OCI-LY1 (cell line): ENCODE measurements around the gene WDFY2.
A peak's percentile ranks its signal among the peaks of the same experiment; 100 is the strongest.
"Not testable (repeated sequence)": the region's sequence is repeated elsewhere in the genome, so short reads cannot be mapped to it uniquely, and the experiment has no call there.

Experiments
- H2AFZ ChIP-seq: fragments of 200-600 bp; sonication (generic), shearing (Covaris generic); 2 replicates; pipeline ENCODE4 v1.6.0; 2014; ENCODE audit warnings: antibody characterized with exemption, mild to moderate bottlenecking, low read length
- H3F3A ChIP-seq: fragments of 200-600 bp; sonication (generic), shearing (Covaris generic); 2 replicates; pipeline ENCODE4 v1.6.0; 2014; ENCODE audit warnings: mild to moderate bottlenecking, antibody characterized with exemption, low read length, moderate library complexity; ENCODE audit not compliant: insufficient read depth
- H3K27ac ChIP-seq: fragments of 200-600 bp; sonication (generic); 2 replicates; pipeline ENCODE4 v1.5.1; 2014; ENCODE audit warnings: low read length, mixed run types, mild to moderate bottlenecking, low read depth; ENCODE audit not compliant: poor library complexity, severe bottlenecking
- H3K27me3 ChIP-seq: fragments of 200-600 bp; sonication (generic); 2 replicates; pipeline ENCODE4 v1.6.0; 2014; ENCODE audit warnings: antibody characterized with exemption, mild to moderate bottlenecking, low read length, moderate library complexity; ENCODE audit not compliant: insufficient read depth
- H3K36me3 ChIP-seq: fragments of 200-600 bp; sonication (generic); 2 replicates; pipeline ENCODE4 v1.6.1; 2014; ENCODE audit warnings: mild to moderate bottlenecking, antibody characterized with exemption, low read length, moderate library complexity, mixed read lengths; ENCODE audit not compliant: insufficient read depth
- H3K4me1 ChIP-seq: fragments of 200-600 bp; sonication (generic); 2 replicates; pipeline ENCODE4 v1.5.1; 2014; ENCODE audit warnings: mild to moderate bottlenecking, low read length, moderate library complexity; ENCODE audit not compliant: insufficient read depth, severe bottlenecking
- H3K4me2 ChIP-seq: fragments of 200-600 bp; sonication (generic), shearing (Covaris generic); 2 replicates; pipeline ENCODE4 v1.6.1; 2014; ENCODE audit warnings: low read length
- H3K4me3 ChIP-seq: fragments of 200-600 bp; sonication (generic); 2 replicates; pipeline ENCODE4 v1.5.1; 2014; ENCODE audit warnings: low read length, low read depth, mild to moderate bottlenecking, mixed read lengths; ENCODE audit not compliant: poor library complexity, severe bottlenecking
- H3K79me2 ChIP-seq: fragments of 200-600 bp; shearing (Covaris generic); 2 replicates; pipeline ENCODE4 v1.6.1; 2016; ENCODE audit warnings: mixed run types, low read length, mixed read lengths; ENCODE audit not compliant: insufficient read depth
- H3K9ac ChIP-seq: fragments of 200-600 bp; sonication (generic), shearing (Covaris generic); 2 replicates; pipeline ENCODE4 v1.6.1; 2014; ENCODE audit warnings: mild to moderate bottlenecking, low read length, mixed read lengths
- H3K9me2 ChIP-seq: fragments of 200-600 bp; sonication (generic), shearing (Covaris generic); 2 replicates; pipeline ENCODE4 v1.6.1; 2014; ENCODE audit warnings: low read depth, mild to moderate bottlenecking, low read length, mixed read lengths
- H3K9me3 ChIP-seq: fragments of 200-600 bp; shearing (Covaris generic); 2 replicates; pipeline ENCODE4 v1.6.1; 2014; ENCODE audit warnings: low read length, mixed read lengths
- H4K20me1 ChIP-seq: fragments of 200-600 bp; sonication (generic), shearing (Covaris generic); 2 replicates; pipeline ENCODE4 v1.6.0; 2016; ENCODE audit warnings: mild to moderate bottlenecking, low read length; ENCODE audit not compliant: insufficient read depth
- EZH2 ChIP-seq: fragments of 200-600 bp; sonication (generic), shearing (Covaris generic); IDR thresholded peaks from 2 replicates; pipeline ENCODE4 v1.8.0; 2017; ENCODE audit warnings: borderline replicate concordance, mixed run types, mild to moderate bottlenecking, antibody characterized with exemption, low read length, moderate library complexity, mixed read lengths
- TF ChIP-seq, protein P1 (sequence below): fragments of 200-600 bp; sonication (generic), shearing (Covaris generic); IDR thresholded peaks from 2 replicates; pipeline ENCODE4 v1.5.1; 2017; ENCODE audit warnings: mild to moderate bottlenecking, antibody characterized with exemption, low read length, moderate library complexity, mixed read lengths

WDFY2 gene

DNA sequence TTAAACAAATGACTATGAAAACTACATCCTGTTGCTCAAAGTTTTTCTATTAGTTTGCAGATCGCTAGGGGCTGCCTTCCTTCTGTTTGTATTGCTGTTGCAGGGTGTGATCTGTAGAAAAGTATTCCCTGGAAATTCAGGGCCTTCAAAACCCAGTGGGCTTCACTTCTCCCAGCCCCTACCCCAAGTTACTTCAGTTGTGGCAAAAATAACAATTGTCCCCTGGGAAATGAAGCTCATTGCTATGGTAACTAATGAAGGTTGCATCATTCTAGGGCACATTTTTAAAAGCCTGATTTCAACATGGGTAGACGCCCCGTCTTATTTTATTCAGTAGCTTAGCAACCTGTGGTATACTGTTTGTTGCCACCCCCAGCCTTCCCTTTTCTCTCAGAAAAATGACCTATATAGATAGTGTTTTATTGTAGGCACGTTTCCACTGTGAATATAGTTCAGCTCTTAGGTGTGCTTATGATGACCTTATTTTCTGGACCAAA, 60.9 kb downstream of the WDFY2 start:
- H3K9ac ChIP-seq = no peak overlapping the region
- H3K36me3 ChIP-seq = no peaks in the 10 kb centered on the region
- no peaks in the 10 kb centered on the region for H3F3A ChIP-seq
- peaks cover 23% of the 10 kb centered on the region for H3K4me1 ChIP-seq
- H3K9me2 ChIP-seq = no peaks in the 10 kb centered on the region
- H3K4me3 ChIP-seq = no peak overlapping the region
- peak overlapping the region; percentile 20; the same call in 1 of the 2 replicates for H3K4me2 ChIP-seq
- H4K20me1 ChIP-seq = no peaks in the 10 kb centered on the region
- no peaks in the 10 kb centered on the region for H3K27me3 ChIP-seq
- H3K27ac ChIP-seq = no peak overlapping the region
- H2AFZ ChIP-seq = no peak overlapping the region
- no peaks in the 10 kb centered on the region for H3K9me3 ChIP-seq
- no peaks in the 10 kb centered on the region for H3K79me2 ChIP-seq
- TF ChIP-seq, protein P1, sequence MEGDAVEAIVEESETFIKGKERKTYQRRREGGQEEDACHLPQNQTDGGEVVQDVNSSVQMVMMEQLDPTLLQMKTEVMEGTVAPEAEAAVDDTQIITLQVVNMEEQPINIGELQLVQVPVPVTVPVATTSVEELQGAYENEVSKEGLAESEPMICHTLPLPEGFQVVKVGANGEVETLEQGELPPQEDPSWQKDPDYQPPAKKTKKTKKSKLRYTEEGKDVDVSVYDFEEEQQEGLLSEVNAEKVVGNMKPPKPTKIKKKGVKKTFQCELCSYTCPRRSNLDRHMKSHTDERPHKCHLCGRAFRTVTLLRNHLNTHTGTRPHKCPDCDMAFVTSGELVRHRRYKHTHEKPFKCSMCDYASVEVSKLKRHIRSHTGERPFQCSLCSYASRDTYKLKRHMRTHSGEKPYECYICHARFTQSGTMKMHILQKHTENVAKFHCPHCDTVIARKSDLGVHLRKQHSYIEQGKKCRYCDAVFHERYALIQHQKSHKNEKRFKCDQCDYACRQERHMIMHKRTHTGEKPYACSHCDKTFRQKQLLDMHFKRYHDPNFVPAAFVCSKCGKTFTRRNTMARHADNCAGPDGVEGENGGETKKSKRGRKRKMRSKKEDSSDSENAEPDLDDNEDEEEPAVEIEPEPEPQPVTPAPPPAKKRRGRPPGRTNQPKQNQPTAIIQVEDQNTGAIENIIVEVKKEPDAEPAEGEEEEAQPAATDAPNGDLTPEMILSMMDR = no peak
- TF ChIP-seq EZH2 = no peak

DNA sequence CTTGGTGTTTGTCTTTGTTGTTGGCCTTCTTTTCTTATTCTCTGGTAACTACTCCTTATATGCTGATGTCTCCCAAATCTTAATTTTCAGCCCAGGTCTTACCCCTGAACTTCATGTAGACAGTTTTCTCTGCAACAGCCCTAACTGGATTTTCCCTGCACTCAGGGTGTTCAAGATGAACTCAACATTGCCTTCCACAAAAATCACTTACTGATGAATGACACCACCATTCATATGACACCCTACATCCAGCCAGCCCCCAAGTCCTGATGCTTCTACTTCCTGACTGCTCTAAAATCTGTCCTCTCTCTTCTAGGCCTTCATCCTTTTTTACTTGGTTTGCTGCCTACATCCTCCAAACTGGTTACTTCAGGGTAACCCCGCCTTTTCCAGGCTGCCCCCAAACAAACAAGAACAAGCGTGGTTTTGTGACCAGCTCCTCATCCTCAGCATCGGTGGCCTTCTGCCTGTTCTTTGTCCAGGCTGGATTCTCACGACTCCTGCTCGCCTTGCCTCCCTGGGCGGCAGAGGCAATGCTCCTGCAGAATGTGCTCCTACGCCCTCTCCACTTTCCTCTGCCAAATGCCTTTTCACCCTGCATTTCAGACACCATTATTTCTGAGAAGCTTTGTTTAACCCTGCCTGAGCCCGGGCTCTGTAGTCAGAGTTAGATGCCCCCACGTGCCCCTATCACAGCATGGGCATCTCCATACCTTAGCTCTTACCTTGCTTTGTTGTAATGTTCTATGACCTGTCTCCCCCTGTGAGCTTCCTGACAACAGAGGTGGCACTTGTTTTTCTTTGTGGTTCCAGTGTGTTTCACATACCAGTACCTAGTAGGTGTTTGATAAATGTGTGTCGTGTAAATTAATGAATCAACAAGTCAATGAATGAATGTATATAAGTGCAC, 61.8 kb downstream of the WDFY2 start:
- Histone ChIP-seq H3K27me3 (no peaks in the 10 kb centered on the region), H3K36me3 (no peaks in the 10 kb centered on the region), H3K9me2 (no peaks in the 10 kb centered on the region), H3K9me3 (no peaks in the 10 kb centered on the region), H3K4me3 (no peak overlapping the region), H2AFZ (no peak overlapping the region), H3K4me1 (peaks cover 23% of the 10 kb centered on the region), H3K4me2 (no peak overlapping the region), H3K9ac (no peak overlapping the region), H3F3A (no peaks in the 10 kb centered on the region), H4K20me1 (no peaks in the 10 kb centered on the region), H3K27ac (no peak overlapping the region), H3K79me2 (no peaks in the 10 kb centered on the region)
- TF ChIP-seq, protein P1 = no peak
- TF ChIP-seq EZH2 = no peak

DNA sequence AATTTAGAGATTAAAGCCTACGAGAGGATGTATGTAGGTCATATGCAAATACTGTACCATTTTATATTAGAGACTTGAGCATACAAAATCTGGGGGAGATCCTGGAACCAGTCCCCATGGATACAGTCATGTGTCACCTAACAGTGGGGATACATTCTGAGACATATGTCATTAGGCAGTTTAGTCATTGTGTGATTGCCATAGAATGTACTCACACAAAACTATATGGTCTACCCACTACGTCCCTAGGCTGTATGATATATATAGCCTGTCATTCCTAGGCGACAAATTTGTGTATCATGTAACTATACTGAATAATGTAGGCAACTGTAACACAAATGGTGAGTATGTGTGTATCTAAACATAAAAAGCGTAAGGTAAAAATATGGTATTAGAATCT, 62.8 kb downstream of the WDFY2 start:
- no peaks in the 10 kb centered on the region for H3K27me3 ChIP-seq
- no peaks in the 10 kb centered on the region for H4K20me1 ChIP-seq
- no peak overlapping the region for H3K27ac ChIP-seq
- no peak for TF ChIP-seq EZH2
- TF ChIP-seq, protein P1 = no peak
- H2AFZ ChIP-seq = no peak overlapping the region
- no peak overlapping the region for H3K9ac ChIP-seq
- no peaks in the 10 kb centered on the region for H3K9me2 ChIP-seq
- no peaks in the 10 kb centered on the region for H3K9me3 ChIP-seq
- H3K79me2 ChIP-seq = no peaks in the 10 kb centered on the region
- peaks cover 23% of the 10 kb centered on the region for H3K4me1 ChIP-seq
- no peak overlapping the region for H3K4me2 ChIP-seq
- H3K4me3 ChIP-seq = no peak overlapping the region
- H3F3A ChIP-seq = no peaks in the 10 kb centered on the region
- H3K36me3 ChIP-seq = no peaks in the 10 kb centered on the region

DNA sequence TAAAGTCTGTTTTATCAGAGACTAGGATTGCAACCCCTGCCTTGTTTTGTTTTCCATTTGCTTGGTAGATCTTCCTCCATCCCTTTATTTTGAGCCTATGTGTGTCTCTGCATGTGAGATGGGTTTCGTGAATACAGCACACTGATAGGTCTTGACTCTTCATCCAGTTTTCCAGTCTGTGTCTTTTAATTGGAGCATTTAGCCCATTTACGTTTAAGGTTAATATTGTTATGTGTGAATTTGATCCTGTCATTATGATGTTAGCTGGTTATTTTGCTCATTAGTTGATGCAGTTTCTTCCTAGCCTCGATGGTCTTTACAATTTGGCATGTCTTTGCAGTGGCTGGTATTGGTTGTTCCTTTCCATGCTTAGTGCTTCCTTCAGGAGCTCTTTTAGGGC, 67.9 kb downstream of the WDFY2 start:
- not testable (repeated sequence) for H2AFZ ChIP-seq, H3K4me1 ChIP-seq, H3K4me2 ChIP-seq, H3K9me3 ChIP-seq, H4K20me1 ChIP-seq, H3K4me3 ChIP-seq, H3K79me2 ChIP-seq, H3K36me3 ChIP-seq, H3K9me2 ChIP-seq, H3K27me3 ChIP-seq, H3K27ac ChIP-seq, H3F3A ChIP-seq, H3K9ac ChIP-seq
